GM21381 (cell line): ENCODE data around the gene STK17A.

ENCODE experiments used
- ATAC-seq: cut with Tn5 transposase; IDR thresholded peaks from one replicate; pipeline ENCODE4 v1.9.1; 2021; ENCODE audit warnings: mild to moderate bottlenecking, moderate library complexity; ENCODE audit not compliant: unreplicated experiment

The STK17A gene

GRCh38 chr7:43630482-43630881 lies 47.6 kb downstream of the STK17A start:
- ATAC-seq: no peak

DNA sequence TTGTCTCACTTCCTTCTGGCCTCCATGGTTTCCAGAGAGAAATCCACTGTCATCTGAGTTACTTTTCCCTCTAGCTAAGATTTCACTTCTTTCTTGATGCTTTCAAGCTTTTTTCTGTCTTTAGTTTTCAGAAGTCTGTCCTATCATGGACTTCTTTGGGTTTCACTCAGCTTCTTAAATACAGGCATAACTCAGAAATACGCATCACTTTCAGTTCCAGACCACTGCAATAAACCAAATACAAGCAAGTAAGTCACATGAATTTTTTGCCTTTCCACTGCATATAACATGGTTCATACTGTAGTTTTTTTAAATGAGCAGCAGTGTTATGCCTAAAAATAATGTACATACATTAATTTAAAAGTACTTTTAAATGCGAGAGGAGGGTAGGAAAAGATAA lies 48.7 kb downstream of the STK17A start:
- no peak for ATAC-seq

DNA sequence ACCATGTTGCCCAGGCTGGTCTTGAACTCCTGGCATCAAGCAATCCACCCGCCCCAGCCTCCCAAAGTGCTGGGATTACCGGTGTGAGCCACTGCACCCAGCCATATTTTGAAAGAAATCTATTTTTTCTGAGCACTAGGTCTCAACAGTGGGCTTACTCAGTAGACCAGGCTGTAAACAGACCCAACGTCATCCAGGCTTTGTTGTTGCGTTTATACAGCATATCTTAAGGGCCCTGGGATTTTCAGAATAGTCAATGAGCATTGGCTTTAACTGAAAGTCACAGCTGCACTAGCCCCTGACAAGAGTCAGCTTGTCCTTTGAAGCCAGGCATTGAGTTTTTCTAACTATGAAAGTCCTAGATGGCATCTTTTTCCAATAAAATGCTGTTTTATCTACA lies 49.8 kb downstream of the STK17A start:
- no peak for ATAC-seq

- no peak for ATAC-seq
Measured at GRCh38 chr7:43634384-43634783, 51.5 kb downstream of the STK17A start.

GRCh38 chr7:43636093-43636492 lies 53.2 kb downstream of the STK17A start:
- no peak for ATAC-seq

GRCh38 chr7:43637114-43637806 lies 54.4 kb downstream of the STK17A start:
- no peak for ATAC-seq

DNA sequence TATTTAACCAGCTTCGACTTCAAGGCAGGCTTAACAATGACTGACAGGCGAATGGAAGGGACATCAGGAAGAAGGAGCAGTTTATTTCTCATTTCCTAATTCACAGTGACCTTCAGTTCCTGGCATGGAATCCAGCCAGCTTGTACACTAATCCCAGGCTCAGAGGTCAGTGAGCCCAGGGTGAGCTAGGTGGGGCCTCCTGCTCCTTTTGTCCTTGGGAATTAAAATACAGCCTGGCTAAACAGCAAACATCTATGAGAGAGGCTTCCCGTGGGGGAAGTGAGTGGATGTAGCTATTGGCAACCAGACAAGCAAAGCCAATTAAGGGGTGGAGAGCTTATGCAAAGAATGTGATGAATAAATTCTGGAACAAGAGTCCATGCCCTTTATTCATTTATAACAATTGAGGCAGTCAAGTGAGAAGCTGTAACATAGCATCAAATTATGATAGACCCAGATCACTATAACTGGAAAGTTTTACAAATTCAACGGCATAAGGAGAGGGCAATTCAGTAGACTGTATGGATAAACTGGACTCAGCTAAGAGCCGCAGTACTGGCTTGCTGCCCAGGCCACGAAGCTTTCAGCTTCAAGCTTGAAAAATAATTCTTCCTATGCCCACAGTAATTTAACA lies 57.1 kb downstream of the STK17A start:
- no peak for ATAC-seq

DNA sequence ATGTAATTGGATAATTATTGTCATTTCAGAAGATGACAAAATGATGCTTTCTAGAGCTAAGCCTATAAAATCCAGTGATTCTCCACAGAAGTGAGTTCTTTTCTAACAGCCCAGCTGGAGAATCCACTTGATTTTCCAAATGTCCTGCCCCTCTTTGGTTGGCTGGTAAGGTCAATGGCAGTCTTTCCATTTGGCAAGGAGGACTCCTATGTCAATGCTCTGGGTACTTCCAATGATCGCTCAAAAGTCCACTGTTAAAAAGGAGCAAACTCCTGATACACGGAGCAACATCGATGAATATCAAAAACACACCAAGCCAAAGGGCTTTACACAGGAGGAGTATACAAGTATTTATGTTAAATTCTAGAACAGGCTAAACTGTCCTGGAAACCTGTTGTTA lies 57.8 kb downstream of the STK17A start:
- no peak for ATAC-seq

DNA sequence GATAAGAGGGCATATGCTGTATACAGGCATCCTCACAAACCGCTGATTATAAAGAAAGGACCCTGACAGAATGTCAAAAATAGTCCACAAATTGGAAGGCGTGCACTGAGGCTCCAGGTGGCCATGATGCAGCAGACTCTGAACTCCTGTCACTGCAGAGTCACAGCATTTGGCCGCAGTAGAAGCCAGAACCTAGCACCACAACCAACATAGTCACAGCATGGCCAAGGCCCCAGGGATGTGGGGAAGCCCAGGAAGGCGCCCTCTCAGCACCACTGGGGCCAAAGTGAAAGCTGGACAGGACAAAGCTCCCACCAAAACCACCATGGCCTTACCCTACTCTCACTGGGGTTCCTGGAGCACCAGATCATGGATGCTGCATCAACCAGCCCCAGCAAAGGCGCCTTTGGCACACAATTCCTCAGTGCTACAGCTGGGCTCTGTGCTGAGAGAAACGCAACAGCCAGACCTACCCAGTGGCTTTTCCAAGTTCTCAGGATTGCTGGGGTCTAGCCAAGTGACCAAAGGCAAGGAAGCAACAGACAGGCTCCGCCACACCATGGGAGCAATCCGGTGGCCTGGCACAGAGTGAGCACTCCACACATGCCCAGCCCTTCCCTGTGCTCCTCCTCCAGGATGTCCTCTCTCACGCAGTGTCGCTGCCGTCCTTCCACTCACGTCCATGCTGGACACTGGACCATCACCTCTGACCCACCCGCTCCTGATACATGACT lies 60.2 kb downstream of the STK17A start:
- ATAC-seq: no peak

- no peak for ATAC-seq
Measured at GRCh38 chr7:43643846-43644245, 60.9 kb downstream of the STK17A start.

- no peak for ATAC-seq
Measured at GRCh38 chr7:43645699-43646226, 62.9 kb downstream of the STK17A start.

GRCh38 chr7:43646603-43647338 lies 63.9 kb downstream of the STK17A start:
- ATAC-seq: no peak

GRCh38 chr7:43647339-43647672 lies 64.4 kb downstream of the STK17A start:
- no peak for ATAC-seq

DNA sequence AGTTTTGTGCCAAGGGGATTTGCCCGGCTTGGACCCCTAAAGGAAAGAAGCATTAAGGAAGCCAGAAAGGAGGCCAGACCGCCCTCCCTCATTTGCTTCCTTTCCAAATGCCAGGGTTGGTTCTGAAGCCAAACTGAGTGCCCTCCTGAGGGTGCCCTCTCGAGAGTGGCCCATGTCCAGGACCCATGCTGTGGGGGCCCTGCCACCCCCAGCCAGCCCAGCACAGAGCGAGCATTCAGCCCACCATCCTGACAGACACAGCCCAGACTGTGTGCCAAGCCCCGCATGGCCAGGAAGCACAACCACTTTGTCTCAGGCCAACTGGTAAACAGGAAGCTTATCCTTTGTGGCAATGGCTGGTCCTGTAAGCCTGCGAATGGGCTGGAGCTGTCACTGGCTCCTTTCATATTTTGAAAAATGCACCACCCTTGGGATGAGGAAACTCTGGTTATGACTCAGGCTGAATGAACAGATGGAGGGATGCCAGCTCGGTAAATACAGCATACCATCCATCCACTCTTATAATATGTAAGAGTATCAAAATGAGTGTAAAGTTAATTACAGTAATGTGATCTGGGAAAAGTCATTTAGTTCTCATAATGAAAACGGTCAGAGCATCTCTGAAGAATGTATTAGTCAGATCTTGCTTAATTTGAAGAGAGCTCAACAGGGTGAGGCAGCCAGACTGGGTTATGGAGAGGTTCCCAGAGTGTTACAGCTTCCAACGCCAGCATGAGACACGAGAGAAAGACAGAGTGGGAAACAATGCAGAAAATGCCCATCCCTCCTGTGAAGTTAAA lies 65.0 kb downstream of the STK17A start:
- no peak for ATAC-seq

GRCh38 chr7:43648473-43649406 lies 65.8 kb downstream of the STK17A start:
- ATAC-seq: peak; percentile 59

- ATAC-seq: peak; percentile 55
Measured at GRCh38 chr7:43649755-43650274, 66.9 kb downstream of the STK17A start.

- no peak for ATAC-seq
Measured at GRCh38 chr7:43650457-43651052, 67.6 kb downstream of the STK17A start.

DNA sequence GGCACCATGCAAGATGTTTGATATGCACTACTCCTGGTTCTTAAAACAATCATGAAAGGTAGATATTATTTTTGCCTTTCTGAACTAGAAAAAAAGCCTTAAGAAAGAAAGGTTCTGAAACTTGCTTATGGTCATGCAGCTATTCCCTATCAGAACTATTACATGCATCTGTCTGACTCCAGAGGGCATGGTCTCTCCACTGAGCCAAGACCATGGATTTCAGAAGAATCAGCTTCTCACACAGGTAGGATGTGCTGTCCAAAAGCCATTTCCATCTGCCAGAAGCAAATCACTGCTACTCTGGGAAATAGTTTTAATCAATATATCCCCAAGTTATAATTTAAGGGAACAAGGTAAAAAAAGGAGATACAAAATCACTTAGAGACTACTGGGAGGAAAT lies 69.5 kb downstream of the STK17A start:
- ATAC-seq: no peak

DNA sequence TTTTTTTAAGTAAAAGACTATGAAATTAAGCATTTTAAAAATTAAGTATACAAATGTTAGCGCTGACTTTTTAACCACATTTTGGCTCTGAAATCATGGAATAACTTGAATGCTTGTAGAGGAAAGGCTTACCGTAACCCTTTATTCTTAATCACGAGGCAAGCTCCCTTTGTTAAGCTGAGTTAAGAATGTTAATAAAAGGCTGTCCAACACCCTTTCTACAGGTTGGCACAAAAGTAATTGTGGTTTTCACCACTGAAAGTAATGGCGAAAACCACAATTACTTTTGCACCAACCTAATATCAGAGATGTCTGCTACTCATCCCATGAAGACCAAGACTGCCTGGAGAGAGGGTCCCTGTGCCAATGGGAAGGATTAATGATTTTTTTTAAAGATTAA lies 70.6 kb downstream of the STK17A start:
- ATAC-seq: no peak
